SU-DHL-6 (cell line): ENCODE measurements around the gene EDNRB.

Experiments used
- CTCF ChIP-seq: fragments of 200-600 bp; sonication (generic); IDR thresholded peaks from one replicate; pipeline ENCODE4 v1.5.1; 2017; ENCODE audit warnings: antibody characterized with exemption, mild to moderate bottlenecking, low read length, moderate library complexity; ENCODE audit not compliant: insufficient read depth, poor library complexity, severe bottlenecking
- EZH2phosphoT487 ChIP-seq: fragments of 200-600 bp; sonication (generic), shearing (Covaris generic); conservative IDR thresholded peaks from 2 replicates; pipeline ENCODE4 v1.6.1; 2018; ENCODE audit warnings: mild to moderate bottlenecking, antibody characterized with exemption, low read length, moderate library complexity, mixed read lengths

GRCh38 chr13:77913003-77913402 is 5.6 kb downstream of the EDNRB start:
- no peak for TF ChIP-seq CTCF
- TF ChIP-seq EZH2phosphoT487, result no peak
